ENCODE results near the gene GP5.
A peak's percentile ranks its signal among the peaks of the same experiment; 100 is the strongest.

Gene GP5

DNA sequence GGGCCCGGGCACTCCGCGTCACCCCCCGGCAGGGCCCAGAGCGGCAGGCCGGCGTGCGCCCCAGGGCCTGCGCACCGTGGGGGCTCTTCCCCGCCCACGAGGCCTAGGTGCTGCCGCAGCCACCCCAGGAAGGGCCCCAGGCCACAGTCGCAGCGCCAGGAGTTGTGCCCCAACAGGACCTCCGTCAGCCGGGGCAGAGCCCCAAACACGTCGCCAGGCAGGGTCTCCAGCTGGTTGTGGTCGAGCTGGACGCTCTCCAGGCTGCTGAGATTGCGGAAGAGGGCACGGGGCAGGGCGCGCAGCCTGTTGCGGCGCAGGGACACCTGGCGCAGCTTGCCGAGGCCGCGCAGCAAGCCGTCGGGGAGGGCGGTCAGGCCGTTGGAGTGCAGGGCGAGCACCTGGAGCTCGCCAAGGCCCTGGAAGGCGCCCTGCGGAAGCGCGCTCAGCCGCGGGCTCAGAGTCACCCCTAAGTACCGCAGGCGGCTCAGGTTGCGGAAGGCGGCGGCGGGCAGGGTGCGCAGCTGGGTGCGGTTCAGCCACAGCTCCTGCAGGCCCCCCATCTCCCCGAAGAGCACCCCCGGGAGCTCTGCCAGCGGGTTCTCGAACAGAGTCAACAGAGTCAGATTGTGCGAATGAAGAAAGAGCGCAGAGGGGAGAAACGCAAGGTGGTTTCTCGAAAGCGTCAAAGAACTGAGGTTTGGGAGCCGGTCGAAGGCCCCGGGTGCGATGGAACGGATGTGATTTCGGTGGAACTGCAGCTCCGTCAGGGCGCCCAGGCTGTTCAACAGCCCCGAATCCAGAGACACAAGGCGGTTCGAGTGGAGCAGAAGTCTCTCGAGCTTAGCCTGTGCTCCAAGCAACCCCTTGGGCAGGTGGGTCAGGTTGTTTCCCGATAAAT is 2.0 kb downstream of the GP5 start:
- DNase-seq = no peak

- DNase-seq = no peak
These were observed 2.6 kb downstream of the GP5 start for GRCh38 chr3:194396539-194396858.

DNA sequence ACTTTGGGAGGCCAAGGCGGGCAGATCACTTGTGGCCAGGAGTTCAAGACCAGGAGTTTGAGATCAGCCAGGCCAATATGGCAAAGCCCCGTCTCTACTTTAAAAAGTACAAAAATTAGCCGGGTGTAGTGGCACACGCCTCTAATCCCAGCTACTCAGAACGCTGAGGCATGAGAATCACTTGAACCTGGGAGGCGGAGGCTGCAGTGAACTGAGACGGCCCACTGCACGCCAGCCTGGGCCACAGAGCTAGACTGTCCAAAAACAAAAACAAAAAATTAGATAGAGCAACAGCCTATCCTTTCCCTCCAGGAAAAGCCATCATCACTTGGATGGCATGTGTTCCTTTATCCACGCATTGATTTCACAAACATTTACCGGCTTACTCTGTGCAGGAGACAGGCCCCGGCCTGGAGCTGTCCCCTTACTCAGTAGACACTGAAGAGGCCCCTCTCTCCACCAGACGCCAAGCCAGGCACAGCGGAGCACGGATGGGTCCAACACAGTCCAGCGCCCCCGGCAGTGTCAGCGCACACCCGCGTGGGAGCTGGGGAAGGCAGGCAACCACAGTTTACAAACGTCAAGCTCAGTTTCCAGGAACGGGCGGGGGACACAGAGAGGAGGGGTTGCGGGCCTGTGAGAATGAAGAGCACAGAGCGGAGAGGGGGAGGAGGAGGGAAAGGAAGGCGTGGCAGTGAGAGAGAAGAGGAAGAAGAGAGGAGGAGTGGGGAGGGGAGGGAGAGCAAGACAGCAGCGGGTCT is 3.1 kb downstream of the GP5 start:
- DNase-seq = no peak

- DNase-seq = peak in 1 of 2 experiments; percentile 12
These were observed 3.9 kb downstream of the GP5 start for GRCh38 chr3:194395212-194395611.

GRCh38 chr3:194392576-194392975 is 6.5 kb downstream of the GP5 start:
- DNase-seq = no peak

- no peak for DNase-seq
These were observed 8.2 kb downstream of the GP5 start for GRCh38 chr3:194390835-194391234.

DNA sequence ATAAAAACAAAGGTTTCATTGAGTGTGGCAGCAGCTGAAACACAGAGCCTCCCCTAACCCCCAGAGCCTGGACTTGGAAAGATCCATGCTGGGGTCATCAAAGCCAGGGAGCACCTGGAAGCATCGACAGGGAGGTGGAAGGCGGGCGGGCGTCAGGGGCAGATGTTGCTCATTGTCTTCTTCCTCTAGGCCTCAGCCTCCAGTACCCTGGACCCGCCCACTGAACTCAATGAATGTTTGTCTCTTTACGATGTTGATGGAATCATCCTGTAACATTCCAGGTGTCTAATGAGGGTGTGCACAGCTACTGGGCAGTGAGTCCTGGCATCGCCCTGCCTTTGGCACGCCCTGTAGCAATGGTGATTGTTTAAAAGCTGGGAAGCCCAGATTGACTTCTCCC is 9.8 kb downstream of the GP5 start:
- DNase-seq = no peak

DNA sequence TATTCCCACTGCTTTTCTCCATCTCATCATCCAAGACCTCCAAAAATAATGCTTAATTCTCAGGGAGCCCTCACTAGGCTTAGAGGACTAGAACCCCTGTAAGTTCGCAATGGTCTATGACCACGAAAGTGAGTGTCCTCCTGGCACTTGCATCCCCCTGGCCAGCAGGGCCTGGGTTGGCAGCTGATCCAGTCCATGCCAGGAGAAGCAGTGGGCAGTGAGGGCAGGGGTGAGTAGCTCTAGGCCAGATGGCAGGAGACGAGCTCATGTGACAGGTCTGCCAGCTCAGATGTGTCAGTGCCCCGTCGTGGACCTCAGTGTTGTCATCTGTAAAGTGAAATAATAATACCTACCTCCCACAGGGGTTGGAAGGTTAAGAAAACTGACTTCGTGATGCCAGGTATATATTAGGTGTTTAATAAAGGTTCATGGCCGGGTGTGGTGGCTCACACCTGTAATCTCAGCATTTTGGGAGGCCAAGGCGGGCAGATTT is 11.1 kb downstream of the GP5 start:
- DNase-seq = no peak

- DNase-seq = no peak
These were observed 11.8 kb downstream of the GP5 start for GRCh38 chr3:194387276-194387675.

DNA sequence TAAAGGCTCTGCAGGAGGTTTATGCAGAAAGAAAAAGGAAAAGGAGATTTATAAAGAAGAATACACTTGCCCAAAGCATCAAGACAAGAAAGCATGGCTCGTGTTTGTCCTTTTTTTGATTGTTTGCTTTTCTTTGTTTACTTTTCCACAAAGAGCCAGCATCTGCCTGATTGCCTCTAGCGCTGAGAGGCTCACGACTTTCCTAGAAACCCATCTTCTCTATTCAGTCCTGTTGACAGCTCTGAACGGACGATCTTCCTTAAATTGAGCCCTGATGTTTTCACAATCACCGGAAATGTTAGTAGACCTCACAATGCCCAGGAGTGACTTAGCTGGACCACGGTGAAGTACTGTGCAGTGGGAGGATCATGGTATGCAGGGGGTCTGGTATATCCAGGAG is 12.4 kb downstream of the GP5 start:
- DNase-seq = no peak

DNA sequence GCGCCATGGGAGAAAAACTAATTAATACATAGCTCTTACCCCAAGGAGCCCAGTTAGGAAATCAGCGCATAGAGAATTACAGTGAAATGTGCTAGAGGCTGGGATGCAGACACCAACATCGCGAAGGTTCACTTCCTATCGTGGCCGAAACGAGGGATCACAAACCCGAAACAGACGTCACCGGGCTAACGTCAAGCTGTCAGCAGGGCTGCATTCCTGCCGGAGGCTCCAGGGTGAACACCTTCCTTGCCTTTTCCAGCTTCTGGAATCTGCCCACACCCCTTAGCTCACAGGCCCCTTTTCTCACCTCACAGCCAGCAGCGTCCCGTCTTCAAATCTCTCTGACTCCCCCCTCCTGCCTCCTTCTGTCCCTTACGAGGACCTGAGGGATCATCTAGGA is 13.0 kb downstream of the GP5 start:
- no peak for DNase-seq

- DNase-seq = no peak
These were observed 14.5 kb downstream of the GP5 start for GRCh38 chr3:194384569-194385001.

DNA sequence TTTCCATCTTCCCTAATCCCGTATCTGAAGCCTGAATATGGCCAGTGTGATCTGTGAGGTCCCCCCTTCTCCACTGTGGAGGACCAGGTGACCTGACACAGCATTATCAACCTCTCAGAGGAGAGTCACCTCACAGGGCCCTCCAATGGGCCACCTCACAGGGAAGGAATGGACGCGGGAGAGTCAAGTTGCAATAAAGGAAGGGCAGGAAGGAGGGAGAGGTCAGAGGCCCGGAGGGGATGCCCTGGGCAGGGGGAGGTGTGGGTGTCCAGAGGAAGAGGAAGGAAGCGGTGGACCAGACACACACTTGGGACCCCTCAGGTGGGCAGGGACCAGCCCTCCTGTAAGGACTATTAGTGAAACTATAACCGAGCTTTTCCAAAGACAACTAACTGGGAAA is 14.9 kb downstream of the GP5 start:
- DNase-seq = no peak

DNA sequence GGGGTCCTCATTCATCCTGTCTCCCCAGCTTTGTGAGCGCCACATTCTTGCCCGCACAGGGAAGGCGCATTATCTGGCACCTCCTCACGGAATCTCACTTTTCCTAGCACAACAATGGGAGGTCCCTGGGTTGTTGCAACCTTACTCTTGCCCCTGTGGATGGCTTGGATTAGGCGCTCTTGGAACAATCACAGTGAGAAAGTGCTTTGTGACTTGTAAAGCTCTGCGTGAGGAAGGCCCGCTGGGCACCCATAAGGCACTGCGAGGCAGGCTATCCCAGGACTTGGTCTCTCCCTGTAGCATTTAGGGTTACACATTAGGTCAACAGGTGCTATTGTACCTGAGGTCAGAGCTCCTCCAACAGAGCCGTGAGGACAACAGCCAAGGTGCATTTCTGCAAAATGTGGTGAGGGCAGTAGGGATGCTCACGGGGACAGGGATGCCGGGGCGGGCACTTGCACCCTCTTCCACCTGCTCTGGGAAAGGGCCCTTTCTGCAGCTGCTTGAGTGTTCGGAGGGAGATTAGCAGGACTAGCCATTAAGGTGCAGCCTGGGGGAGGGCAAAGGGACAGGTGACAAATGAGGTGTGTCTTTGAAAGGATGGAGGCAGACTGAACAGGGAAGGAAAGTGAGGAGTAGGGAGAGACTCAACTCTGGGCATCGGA is 15.7 kb downstream of the GP5 start:
- no peak for DNase-seq

DNA sequence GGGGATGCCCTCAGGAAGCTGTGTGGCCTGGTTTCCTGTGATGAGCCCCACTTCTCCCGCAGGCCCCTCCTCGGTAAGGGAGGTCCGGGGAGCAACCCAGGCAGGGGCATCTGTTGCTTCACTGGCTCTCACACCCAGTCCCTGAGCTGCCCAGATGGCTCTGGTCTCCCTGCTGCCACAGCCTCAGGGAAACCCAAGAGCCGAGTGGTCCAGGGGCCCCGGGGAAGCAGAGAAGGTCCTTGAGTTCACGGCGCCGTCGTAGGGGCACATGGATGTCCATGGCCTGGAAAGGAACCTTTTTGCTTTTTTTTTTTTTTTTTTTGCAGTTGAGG is 16.2 kb downstream of the GP5 start:
- DNase-seq = no peak

GRCh38 chr3:194382196-194382891 is 16.7 kb downstream of the GP5 start:
- no peak for DNase-seq

DNA sequence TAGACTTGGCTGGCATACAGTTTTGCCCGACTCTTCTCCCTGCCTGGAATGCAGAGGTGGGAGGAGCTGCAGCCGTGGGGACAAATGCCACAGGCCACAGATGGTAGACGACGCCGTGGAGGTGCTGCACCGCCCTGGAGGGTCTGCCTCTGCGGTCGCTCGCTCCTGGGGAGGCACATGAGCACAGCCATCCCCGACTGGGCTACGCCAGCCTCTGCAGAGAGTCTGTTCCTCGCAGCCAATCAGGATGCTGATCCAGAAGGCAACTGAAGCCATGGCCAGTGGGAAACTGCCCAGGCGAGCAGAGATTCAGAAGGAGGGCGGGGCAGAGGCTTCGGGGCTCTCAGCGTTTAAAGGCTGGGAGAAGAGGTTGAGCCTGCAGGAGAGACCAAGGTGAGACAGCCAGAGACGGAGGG is 17.6 kb downstream of the GP5 start:
- DNase-seq = no peak

- no peak for DNase-seq
These were observed 18.7 kb downstream of the GP5 start for GRCh38 chr3:194380326-194380725.

DNA sequence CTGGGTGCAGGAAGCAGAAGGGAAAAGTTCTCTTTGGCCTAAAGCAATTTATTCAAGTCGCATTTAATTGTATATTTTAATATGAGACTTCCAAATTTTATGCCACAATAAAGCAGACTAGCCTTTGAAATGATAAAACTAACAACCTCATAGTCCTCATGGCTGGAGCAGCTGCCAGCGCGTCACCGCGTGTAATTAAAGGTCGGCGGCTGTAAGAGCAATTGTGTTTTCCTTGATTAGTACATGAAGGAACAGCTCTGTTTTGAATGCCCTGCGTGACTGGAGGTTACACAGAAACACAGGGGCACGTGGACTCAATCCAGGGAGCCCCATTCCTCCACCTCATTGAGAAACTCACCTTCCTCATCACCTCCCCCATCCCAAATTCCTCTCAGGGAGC is 19.4 kb downstream of the GP5 start:
- DNase-seq = no peak

DNA sequence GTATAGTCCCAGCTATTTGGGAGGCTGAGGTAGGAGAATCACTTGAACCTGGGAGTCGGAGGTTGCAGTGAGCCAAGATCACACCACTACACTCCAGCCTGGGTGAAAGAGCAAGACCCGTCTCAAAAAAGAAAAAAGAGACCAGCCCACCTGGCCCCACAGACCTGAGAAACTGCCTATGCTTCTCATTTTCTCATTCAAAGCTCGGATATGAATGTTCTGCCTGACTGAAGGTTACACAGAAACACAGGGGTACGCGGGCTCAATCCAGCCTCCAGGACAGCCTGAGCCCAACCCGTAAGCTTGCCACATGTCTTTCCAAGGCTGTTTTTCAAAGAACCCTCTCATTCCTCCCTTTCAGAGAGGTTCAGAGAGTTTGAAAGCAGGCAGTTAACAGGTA is 19.8 kb downstream of the GP5 start:
- no peak for DNase-seq

- no peak for DNase-seq
These were observed 21.4 kb downstream of the GP5 start for GRCh38 chr3:194377708-194378107.

GRCh38 chr3:194376241-194376560 is 22.9 kb downstream of the GP5 start:
- DNase-seq = no peak

DNA sequence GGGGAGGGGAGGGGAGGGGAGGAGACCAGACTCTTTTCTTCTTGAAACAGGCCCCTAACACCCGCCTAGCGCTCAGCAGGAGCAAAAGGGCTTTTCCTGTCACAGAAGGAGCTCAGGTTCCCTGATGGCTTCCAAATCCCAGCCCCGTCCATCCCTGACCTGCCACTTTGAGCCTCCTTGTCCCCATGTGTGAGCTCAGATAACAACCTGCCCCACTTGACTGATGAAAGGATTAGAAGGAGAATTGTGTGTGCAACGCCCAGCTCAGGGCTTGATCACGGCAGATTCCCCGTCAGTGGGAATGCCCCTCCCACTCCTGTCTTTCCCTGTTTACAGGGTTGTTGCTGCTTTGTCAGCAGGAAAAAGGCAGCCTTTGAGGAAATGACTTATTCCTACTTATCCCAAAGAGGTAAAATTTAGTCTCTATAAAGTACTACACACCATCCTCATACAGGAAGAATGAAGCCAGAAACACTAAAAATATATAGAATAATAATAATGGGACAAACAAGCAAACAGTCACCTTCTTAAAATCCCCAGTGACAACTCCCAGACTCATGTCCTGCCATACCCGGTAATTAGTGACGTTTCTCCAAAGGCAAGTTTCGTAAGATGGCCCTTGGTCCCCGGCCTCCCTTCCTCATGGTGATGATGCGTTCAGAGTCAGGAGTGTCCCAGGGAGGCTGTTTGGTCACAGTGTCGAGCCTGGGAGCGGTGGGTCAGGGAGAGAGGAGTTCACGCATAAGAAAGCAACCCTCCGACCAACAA is 23.4 kb downstream of the GP5 start:
- no peak for DNase-seq
